Skeletal muscle tissue (tissue), 4 donors: ENCODE measurements around the gene HOXA4. TPM values are rescaled to one million over a fixed set of nuclear protein-coding genes. Genes with fewer than 3 reads are reported as not detected.

Experiments
- H3K27ac ChIP-seq: one replicate; pipeline ENCODE4 v1.7.0; 2013; ENCODE audit warnings: mild to moderate bottlenecking, low read depth, low read length, inconsistent platforms
- H3K27me3 ChIP-seq, 3 donors: one replicate each; pipeline ENCODE4 v1.7.0; 2013; ENCODE audit warnings: low read length in 3 of 3; ENCODE audit not compliant: control insufficient read depth in 3 of 3, insufficient read depth in 3 of 3
- H3K36me3 ChIP-seq, 3 donors: one replicate each; pipeline ENCODE4 v1.7.0; 2013; ENCODE audit warnings: low read length in 3 of 3; ENCODE audit not compliant: control insufficient read depth in 3 of 3, insufficient read depth in 3 of 3
- H3K4me1 ChIP-seq, 3 donors: one replicate each; pipeline ENCODE4 v1.7.0; 2013; ENCODE audit warnings: low read length in 3 of 3, mild to moderate bottlenecking in 3 of 3; ENCODE audit not compliant: control insufficient read depth in 3 of 3, insufficient read depth in 3 of 3
- H3K4me3 ChIP-seq, 3 donors: one replicate each; pipeline ENCODE4 v1.7.0; 2013; ENCODE audit warnings: low read length in 3 of 3
- H3K9ac ChIP-seq, 3 donors: one replicate each; pipeline ENCODE4 v1.7.0; 2013; ENCODE audit warnings: low read length in 3 of 3, mild to moderate bottlenecking in 3 of 3, moderate library complexity in 2 of 3, low read depth in 1 of 3
- H3K9me3 ChIP-seq, 3 donors: one replicate each; pipeline ENCODE4 v1.7.0; 2013; ENCODE audit warnings: low read length in 3 of 3; ENCODE audit not compliant: control insufficient read depth in 3 of 3
- total RNA-seq: library from RNA; depleted of rRNA; stranded (reverse); fragments of >200 nt; gene quantifications from one replicate; pipeline ENCODE4 v1.2.3, GENCODE V29; 2014
- donor health status: Osteomylitis.

Gene HOXA4
- total RNA-seq, 1 donor from 2014 or later: 2.1 TPM

- Histone ChIP-seq H3K4me3 (peak overlapping the region in 2 of 3 donors; percentile 22 to 23), H3K4me1 (peaks cover 18 to 36% (median 34%) of the 10 kb centered on the region in 3 donors), H3K27ac (no peak overlapping the region), H3K9ac (peak overlapping the region in 2 of 3 donors; percentile 5 to 54), H3K9me3 (no peaks in the 10 kb centered on the region), H3K36me3 (peaks cover 0 to 7% (median 2%) of the 10 kb centered on the region in 3 donors), H3K27me3 (no peaks in the 10 kb centered on the region)
Measured at GRCh38 chr7:27117887-27118491, 12.6 kb downstream of the HOXA4 start.

DNA sequence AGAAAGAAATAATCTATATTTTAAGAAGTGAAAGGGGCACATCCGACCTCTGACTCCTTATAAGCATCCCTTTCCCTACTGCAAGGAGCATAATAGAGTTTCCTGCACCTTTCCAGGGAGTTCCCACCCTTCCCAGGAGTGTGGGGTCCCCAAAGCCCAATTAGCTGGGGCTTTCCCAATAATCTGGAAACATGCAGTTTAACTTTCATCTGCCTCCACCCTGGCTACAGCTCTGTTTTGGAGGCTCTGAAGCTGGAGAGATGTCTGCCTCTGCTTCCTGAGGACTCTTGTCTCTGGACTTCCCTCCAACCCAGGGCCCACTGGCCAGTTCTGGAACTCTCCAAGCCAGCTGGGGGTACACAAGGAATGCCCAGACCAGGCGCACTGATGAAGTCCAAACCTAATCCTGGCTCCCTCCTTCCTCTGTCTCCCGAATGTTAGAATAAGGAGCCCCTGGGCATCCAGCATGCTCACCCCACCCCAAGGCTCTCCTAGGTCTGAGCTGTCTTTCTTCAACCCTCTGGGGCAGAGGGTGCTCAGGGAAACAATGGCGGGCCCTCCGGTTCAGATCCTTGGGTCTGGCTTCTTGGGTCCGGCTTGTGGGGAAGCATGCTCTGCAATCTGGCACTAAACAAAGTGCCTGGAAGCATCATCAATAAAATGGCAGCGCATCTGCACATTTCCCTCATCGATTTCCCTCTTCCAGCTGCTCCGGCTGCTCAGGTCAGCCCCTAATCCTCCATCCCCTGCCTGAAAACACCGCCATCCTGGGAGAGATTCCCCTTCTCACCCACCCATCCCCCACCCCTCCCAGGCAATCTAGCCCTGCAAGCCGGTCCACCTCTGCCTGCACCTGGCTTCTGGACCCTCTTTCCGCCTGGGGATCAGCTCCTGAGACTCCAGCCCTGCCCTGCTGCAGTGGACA, 13.3 kb downstream of the HOXA4 start:
- H3K4me3 ChIP-seq: peak overlapping the region in 1 of 3 donors; percentile 22
- H3K4me1 ChIP-seq: peaks cover 21 to 41% (median 35%) of the 10 kb centered on the region in 3 donors
- H3K27ac ChIP-seq: no peak overlapping the region
- H3K36me3 ChIP-seq: peaks cover 0 to 7% (median 0%) of the 10 kb centered on the region in 3 donors
- no peaks in the 10 kb centered on the region for H3K9me3 ChIP-seq
- peak overlapping the region in 1 of 3 donors; percentile 16 for H3K9ac ChIP-seq
- H3K27me3 ChIP-seq: no peaks in the 10 kb centered on the region

GRCh38 chr7:27116031-27116961, 14.3 kb downstream of the HOXA4 start:
- no peak overlapping the region for H3K27ac ChIP-seq
- H3K27me3 ChIP-seq: no peaks in the 10 kb centered on the region
- H3K9me3 ChIP-seq: no peaks in the 10 kb centered on the region
- peaks cover 22 to 48% (median 42%) of the 10 kb centered on the region in 3 donors for H3K4me1 ChIP-seq
- H3K4me3 ChIP-seq: no peak overlapping the region
- peaks cover 0 to 5% (median 0%) of the 10 kb centered on the region in 3 donors for H3K36me3 ChIP-seq
- H3K9ac ChIP-seq: no peak overlapping the region

- no peak overlapping the region for H3K27ac ChIP-seq
- H3K4me1 ChIP-seq: peaks cover 26 to 48% (median 42%) of the 10 kb centered on the region in 3 donors
- H3K27me3 ChIP-seq: no peaks in the 10 kb centered on the region
- H3K9ac ChIP-seq: peak overlapping the region in 1 of 3 donors; percentile 50
- no peaks in the 10 kb centered on the region for H3K9me3 ChIP-seq
- peaks cover 0 to 5% (median 0%) of the 10 kb centered on the region in 3 donors for H3K36me3 ChIP-seq
- peak overlapping the region in 2 of 3 donors; percentile 41 to 51 for H3K4me3 ChIP-seq
Measured at GRCh38 chr7:27115221-27116026, 15.1 kb downstream of the HOXA4 start.

DNA sequence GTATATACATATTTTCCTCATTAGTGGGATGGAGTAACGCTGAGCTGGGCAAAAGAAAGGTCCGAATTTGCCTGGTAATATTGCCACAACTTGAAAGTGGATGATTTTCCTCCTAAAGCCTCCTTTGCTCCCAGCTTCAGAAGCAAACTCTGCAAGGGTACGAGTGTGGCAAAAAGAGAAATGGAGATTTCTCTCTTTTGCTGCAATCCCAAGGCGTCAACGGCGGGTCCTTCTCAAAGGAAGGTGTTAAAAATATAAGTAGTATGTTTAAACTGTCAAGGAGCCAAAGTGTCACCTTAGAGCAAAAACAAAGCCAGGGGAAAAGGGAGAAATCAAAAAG, 15.7 kb downstream of the HOXA4 start:
- H3K27me3 ChIP-seq: no peaks in the 10 kb centered on the region
- H3K4me3 ChIP-seq: peak overlapping the region in 2 of 3 donors; percentile 29 to 51
- peaks cover 0 to 5% (median 0%) of the 10 kb centered on the region in 3 donors for H3K36me3 ChIP-seq
- H3K9me3 ChIP-seq: no peaks in the 10 kb centered on the region
- H3K9ac ChIP-seq: no peak overlapping the region
- peaks cover 26 to 47% (median 38%) of the 10 kb centered on the region in 3 donors for H3K4me1 ChIP-seq
- H3K27ac ChIP-seq: no peak overlapping the region

- peaks cover 0 to 6% (median 0%) of the 10 kb centered on the region in 3 donors for H3K36me3 ChIP-seq
- no peaks in the 10 kb centered on the region for H3K9me3 ChIP-seq
- peak overlapping the region; percentile 45 to 71 (median 69) for H3K4me3 ChIP-seq
- peak overlapping the region; percentile 50 to 70 (median 69) for H3K9ac ChIP-seq
- peaks cover 28 to 43% (median 34%) of the 10 kb centered on the region in 3 donors for H3K4me1 ChIP-seq
- no peaks in the 10 kb centered on the region for H3K27me3 ChIP-seq
- H3K27ac ChIP-seq: peak overlapping the region; percentile 69
Measured at GRCh38 chr7:27113991-27114769, 16.4 kb downstream of the HOXA4 start.

- peaks cover 0 to 4% (median 0%) of the 10 kb centered on the region in 3 donors for H3K36me3 ChIP-seq
- H3K27me3 ChIP-seq: no peaks in the 10 kb centered on the region
- H3K9ac ChIP-seq: peak overlapping the region; percentile 71 to 79 (median 72)
- H3K27ac ChIP-seq: peak overlapping the region; percentile 88
- peak overlapping the region; percentile 71 to 77 (median 71) for H3K4me3 ChIP-seq
- peaks cover 30 to 39% (median 34%) of the 10 kb centered on the region in 3 donors for H3K4me1 ChIP-seq
- H3K9me3 ChIP-seq: no peaks in the 10 kb centered on the region
Measured at GRCh38 chr7:27112955-27113949, 17.3 kb downstream of the HOXA4 start.

GRCh38 chr7:27112361-27112760, 18.2 kb downstream of the HOXA4 start:
- peak overlapping the region in 1 of 3 donors; percentile 77 for H3K4me3 ChIP-seq
- H3K27ac ChIP-seq: peak overlapping the region; percentile 77
- no peaks in the 10 kb centered on the region for H3K27me3 ChIP-seq
- H3K9me3 ChIP-seq: no peaks in the 10 kb centered on the region
- H3K36me3 ChIP-seq: peaks cover 0 to 4% (median 0%) of the 10 kb centered on the region in 3 donors
- peaks cover 28 to 38% (median 34%) of the 10 kb centered on the region in 3 donors for H3K4me1 ChIP-seq
- no peak overlapping the region for H3K9ac ChIP-seq
